Esophagus mucosa (tissue), 1 donor: Measurements from ENCODE around the gene TMEM101. TPM values are rescaled to one million over a fixed set of nuclear protein-coding genes. Genes with fewer than 3 reads are reported as not detected.
"Not testable (repeated sequence)": the region's sequence is repeated elsewhere in the genome, so short reads cannot be mapped to it uniquely, and the experiment has no call there.

ENCODE experiments used
- ATAC-seq: fragments of 200-7000 bp; cut with Tn5 transposase; one replicate; pipeline ENCODE4 v1.9.1; 2020
- total RNA-seq: library from RNA; stranded (reverse); gene quantifications from one replicate; pipeline ENCODE4 v1.2.4, GENCODE V29; 2023
- donor health status: DM: yes; HTN: yes; CAD: no.

TMEM101 gene
- total RNA-seq, 1 donor from 2014 or later: 23.2 TPM

DNA sequence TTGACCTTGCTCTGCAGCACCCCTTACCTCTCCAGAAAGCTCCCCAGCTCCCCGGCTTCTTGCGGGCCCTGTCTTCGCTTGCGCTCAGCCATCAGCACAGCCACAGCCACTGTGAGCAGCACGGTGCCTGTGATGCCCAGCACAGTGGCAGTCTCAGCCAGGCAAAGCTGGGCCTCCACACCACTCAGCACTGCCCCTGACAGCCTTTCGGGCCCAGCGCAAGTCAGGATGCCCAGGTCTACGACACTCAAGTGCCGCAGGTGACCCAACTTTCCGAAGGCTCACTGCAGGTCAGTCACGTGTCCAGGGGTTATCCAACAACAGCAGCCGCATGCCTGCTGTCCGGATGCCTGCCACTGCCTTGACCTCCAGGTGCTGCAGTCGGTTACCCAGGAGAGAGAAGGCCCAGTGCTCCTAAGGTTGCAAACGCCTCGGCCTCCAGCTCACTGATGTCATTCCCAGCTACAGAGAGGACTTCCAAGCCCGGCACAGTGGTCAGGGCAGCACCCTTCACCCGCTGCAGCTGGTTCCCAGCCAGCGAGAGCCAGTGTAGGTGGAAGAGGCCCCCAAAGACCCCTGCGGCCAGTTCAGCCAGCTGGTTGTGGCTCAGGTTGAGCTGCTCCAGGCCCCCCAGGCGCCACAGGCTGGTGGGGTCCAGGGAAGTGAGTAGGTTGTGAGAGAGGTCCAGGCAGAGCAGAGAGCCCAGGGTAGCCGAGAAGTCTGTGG lies 8.9 kb upstream of the TMEM101 start:
- ATAC-seq: peak; percentile 22

DNA sequence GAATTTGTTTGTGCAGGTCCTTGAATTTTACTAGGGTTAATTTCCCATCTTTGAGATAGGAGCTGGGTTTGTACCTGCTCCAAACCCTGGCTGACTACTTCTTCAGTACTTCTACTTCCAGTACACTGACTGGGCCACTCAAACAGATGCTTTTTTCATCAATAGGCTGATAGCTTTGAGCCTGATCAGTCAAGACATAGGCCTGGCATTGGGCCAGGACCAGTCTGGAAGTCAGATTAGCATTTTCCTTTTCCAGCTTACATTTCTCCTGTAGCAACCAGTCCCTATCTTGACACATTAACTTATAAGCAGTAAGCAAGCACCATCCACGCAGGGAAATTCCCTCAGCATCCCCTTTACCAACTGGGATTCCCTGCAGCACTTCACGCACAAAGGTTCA lies 7.5 kb upstream of the TMEM101 start:
- no peak for ATAC-seq

- not testable (repeated sequence) for ATAC-seq
These were observed 6.5 kb upstream of the TMEM101 start for GRCh38 chr17:44021227-44021626.

- peak; percentile 3 for ATAC-seq
These were observed 678 bp downstream of the TMEM101 start for GRCh38 chr17:44014133-44014436.

DNA sequence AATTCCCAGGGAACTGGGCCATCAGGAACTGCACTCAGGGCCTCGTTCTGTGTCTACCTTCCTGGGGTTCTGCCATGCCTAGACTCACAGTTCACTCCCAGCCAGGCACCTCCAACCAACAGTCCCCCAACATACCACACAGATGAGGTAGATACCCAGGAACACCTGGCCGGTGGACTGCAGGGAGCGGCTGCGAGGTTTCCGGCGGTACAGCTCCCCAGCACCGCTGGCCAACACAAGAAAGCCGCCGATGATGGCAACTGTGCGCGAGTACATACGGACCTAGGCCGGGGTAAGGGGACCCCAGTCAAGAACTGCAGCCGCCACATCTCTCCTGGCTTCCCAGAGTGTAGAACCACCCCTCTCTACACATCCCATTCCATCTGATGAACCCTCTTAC lies 1.9 kb downstream of the TMEM101 start:
- ATAC-seq: no peak

GRCh38 chr17:44012391-44012790 lies 2.4 kb downstream of the TMEM101 start:
- ATAC-seq: no peak

GRCh38 chr17:44011876-44012275 lies 2.9 kb downstream of the TMEM101 start:
- ATAC-seq: no peak

GRCh38 chr17:44010966-44011647 lies 3.7 kb downstream of the TMEM101 start:
- ATAC-seq: no peak

GRCh38 chr17:44008205-44008909 lies 6.4 kb downstream of the TMEM101 start:
- ATAC-seq: no peak

- ATAC-seq: no peak
These were observed 7.2 kb downstream of the TMEM101 start for GRCh38 chr17:44007346-44008204.

- peak; percentile 91 for ATAC-seq
These were observed 8.0 kb downstream of the TMEM101 start for GRCh38 chr17:44006598-44007345.

DNA sequence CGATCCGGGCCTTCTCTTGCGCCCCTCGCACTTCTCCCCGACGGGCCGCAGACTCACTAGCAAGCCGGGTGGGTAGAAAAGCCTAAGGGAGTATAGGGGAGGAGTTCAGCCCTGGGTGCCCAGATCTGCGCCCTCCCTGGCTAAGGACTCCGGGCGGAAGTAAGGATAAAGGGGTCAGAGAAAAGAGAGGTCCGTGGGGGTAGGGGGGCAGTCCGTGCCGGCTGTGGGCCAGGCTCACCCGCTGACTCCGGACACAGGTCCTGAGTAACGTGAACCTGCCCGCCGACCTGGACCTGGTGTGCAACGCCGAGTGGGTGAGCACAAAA lies 8.5 kb downstream of the TMEM101 start:
- peak; percentile 0 for ATAC-seq

GRCh38 chr17:44005527-44006271 lies 9.1 kb downstream of the TMEM101 start:
- peak; percentile 55 for ATAC-seq

DNA sequence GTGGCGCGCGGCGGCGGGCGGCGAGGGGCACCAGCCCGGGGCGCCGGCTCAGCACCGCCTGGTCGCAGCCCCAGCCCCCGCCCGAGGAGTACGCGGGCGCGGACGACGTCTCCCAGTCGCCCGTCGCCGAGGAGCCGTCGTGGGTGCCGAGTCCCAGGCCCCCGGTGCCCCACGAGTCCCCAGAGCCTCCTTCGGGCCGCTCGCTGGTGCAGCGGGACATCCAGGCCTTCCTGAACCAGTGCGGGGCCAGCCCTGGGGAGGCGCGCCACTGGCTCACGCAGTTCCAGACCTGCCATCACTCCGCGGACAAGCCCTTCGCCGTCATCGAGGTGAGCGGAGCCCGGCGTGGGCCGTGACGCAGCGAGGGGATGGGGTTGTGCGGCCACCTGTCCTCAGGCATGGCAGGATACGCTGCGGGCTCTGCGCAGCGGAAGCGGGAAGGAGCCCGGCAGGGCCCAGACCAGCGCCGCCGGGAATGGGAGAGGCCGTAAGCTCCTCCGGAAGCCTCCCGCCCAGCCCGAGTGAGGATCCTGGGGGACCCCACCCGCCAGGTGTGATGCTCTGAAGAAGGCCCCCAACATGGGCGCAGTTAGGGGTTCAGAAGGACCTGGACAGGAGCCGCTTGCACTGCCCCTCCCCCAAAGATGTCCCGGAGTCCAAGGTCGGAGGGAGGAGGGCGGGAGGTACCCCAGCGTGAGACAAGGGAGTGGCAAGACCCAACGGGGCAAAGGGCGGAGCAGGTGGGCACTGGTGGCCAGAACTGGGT lies 9.8 kb downstream of the TMEM101 start:
- peak; percentile 6 for ATAC-seq

GRCh38 chr17:44004077-44004760 lies 10.5 kb downstream of the TMEM101 start, which contains the start of gene NAGS:
Gene NAGS (plus strand): TSS chr17:44004622. CDS start chr17:44004664, 42 bp downstream.
- ATAC-seq: no peak

GRCh38 chr17:44002141-44002848 lies 12.5 kb downstream of the TMEM101 start:
- peak; percentile 17 for ATAC-seq

- ATAC-seq: no peak
These were observed 13.3 kb downstream of the TMEM101 start for GRCh38 chr17:44001461-44001920.

- ATAC-seq: no peak
These were observed 13.8 kb downstream of the TMEM101 start for GRCh38 chr17:44000871-44001460.
